ENCODE results near the gene TBCB. TPM values are rescaled to one million over a fixed set of nuclear protein-coding genes. Genes with fewer than 3 reads are reported as not detected.

TBCB gene
- total RNA-seq, 1 experiment from 2014 or later: 141 TPM

GRCh38 chr19:36093687-36094086, 21.6 kb upstream of the TBCB start:
- Histone ChIP-seq H3K79me2 (ENCODE audit: insufficient read depth, low read length) (no peaks in the 10 kb centered on the region), H3K4me3 (replicated peaks in 1 of 2; ENCODE audit: low read depth in 1 of 2, low read length in 2 of 2) (no peak overlapping the region), H3K9ac (ENCODE audit: low read length) (no peak overlapping the region), H4K20me1 (ENCODE audit: insufficient read depth) (no peaks in the 10 kb centered on the region), H2AFZ (ENCODE audit: low read depth, low read length, poor library complexity, severe bottlenecking) (no peak overlapping the region), H3K27me3 (ENCODE audit: insufficient read depth, low read length) (no peaks in the 10 kb centered on the region), H3K27ac (ENCODE audit: low read depth, low read length) (no peak overlapping the region), H3K9me3 (ENCODE audit: control insufficient read depth in 1 of 2, insufficient read depth in 1 of 2, low read depth in 1 of 2, low read length in 2 of 2) (no peaks in the 10 kb centered on the region), H3K4me2 (ENCODE audit: low read length) (no peak overlapping the region), H3K4me1 (ENCODE audit: control insufficient read depth in 1 of 2, insufficient read depth in 2 of 2, low read length in 2 of 2) (no peaks in the 10 kb centered on the region), H3K9me2 (ENCODE audit: insufficient read depth) (no peaks in the 10 kb centered on the region), H3K36me3 (ENCODE audit: control insufficient read depth in 1 of 2, insufficient read depth in 2 of 2, low read length in 2 of 2) (peaks cover 8 to 27% of the 10 kb centered on the region in 2 experiments)
- intact Hi-C loops (cut with micrococcal nuclease): no loop called here
- DNase-seq (ENCODE audit: low read depth, low spot score) (no peak), ATAC-seq (no peak)
- ChIA-PET POLR2A (no interaction called here), CTCF (no interaction called here), RAD21 (ENCODE audit: low non-redundant PET in 1 of 2, low total read pairs in 2 of 2, uncharacterized antibody in 2 of 2, unreplicated experiment in 2 of 2) (no interaction called here)
- no TSS peak for BruUV-seq (replicated peaks)
- TF ChIP-seq ATF3 (IDR thresholded peaks at IDR 0.05) (no peak), POLR2AphosphoS5 (IDR thresholded peaks at IDR 0.05; ENCODE audit: low read depth, low read length) (no peak), JUND (IDR thresholded peaks at IDR 0.05) (no peak), CBX3 (IDR thresholded peaks at IDR 0.05; ENCODE audit: low read depth) (no peak), ELF1 (IDR thresholded peaks at IDR 0.05; ENCODE audit: borderline replicate concordance, low read depth) (no peak), CTCF (IDR thresholded peaks at IDR 0.05 in 2 of 3, conservative IDR thresholded peaks at IDR 0.05 in 1 of 3; ENCODE audit: borderline replicate concordance in 1 of 3, insufficient read depth in 1 of 3, low read depth in 2 of 3, low read length in 2 of 3) (no peak), FOSL1 (IDR thresholded peaks at IDR 0.05; ENCODE audit: low read depth) (no peak), SRF (IDR thresholded peaks at IDR 0.05; ENCODE audit: low read depth) (no peak), SIN3A (IDR thresholded peaks at IDR 0.05; ENCODE audit: low read depth) (no peak), REST (IDR thresholded peaks at IDR 0.05; ENCODE audit: low read depth) (no peak), ZNF274 (IDR thresholded peaks at IDR 0.05; ENCODE audit: low read depth, low read length) (no peak), RAD21 (IDR thresholded peaks at IDR 0.05; ENCODE audit: low read depth) (no peak), MAX (IDR thresholded peaks at IDR 0.05) (no peak), YY1 (IDR thresholded peaks at IDR 0.05; ENCODE audit: extremely low read depth, insufficient replicate concordance, low read depth, low read length) (no peak), EGR1 (IDR thresholded peaks at IDR 0.05; ENCODE audit: low read depth) (no peak), CEBPB (IDR thresholded peaks at IDR 0.05; ENCODE audit: low read depth) (no peak), ZBTB33 (IDR thresholded peaks at IDR 0.05; ENCODE audit: extremely low read depth, insufficient replicate concordance, low read length) (no peak), EZH2 (IDR thresholded peaks at IDR 0.05) (no peak)
